Embryonic facial prominence (tissue), 1 donor: ENCODE measurements around the gene LCE4A.

Source experiments
- DNase-seq: peaks from one replicate; pipeline ENCODE4 v3.0.0-alpha.2; 2016; ENCODE audit errors: extremely low spot score

LCE4A gene

GRCh38 chr1:152745765-152746444 lies 37.9 kb downstream of the LCE4A start:
- DNase-seq = no peak

GRCh38 chr1:152747831-152748230 lies 39.9 kb downstream of the LCE4A start:
- DNase-seq = no peak

- no peak for DNase-seq
Measured at GRCh38 chr1:152752225-152752624, 44.3 kb downstream of the LCE4A start.

- DNase-seq = no peak
Measured at GRCh38 chr1:152753586-152753985, 45.6 kb downstream of the LCE4A start.

GRCh38 chr1:152756872-152757271 lies 48.9 kb downstream of the LCE4A start:
- DNase-seq = no peak

- DNase-seq = no peak
Measured at GRCh38 chr1:152757747-152758146, 49.8 kb downstream of the LCE4A start, which contains the start of gene KPRP. TSS of gene KPRP (plus strand) at chr1:152758025. CDS start at chr1:152759589, 1,564 bp downstream.

- DNase-seq = no peak
Measured at GRCh38 chr1:152758636-152759035, 50.7 kb downstream of the LCE4A start.
